ENCODE measurements around the gene KRTAP9-9.

DNA sequence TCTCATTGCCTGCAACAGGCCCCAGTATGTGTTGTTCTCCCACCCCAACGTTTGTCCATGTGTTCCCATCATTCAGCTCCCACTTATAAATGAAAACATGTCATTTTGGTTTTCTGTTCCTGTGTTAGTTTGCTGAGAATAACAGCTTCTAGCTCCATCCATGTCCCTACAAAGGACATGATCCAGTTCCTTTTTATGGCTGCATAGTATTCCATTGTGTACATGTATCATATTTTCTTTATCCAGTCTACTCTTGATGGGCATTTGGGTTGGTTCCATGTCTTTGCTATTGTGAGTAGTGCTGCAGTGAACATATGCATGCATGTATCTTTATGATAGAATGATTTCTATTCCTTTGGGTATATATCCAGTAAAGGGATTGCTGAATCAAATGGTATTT lies 39.5 kb upstream of the KRTAP9-9 start:
- TF ChIP-seq, protein P1, sequence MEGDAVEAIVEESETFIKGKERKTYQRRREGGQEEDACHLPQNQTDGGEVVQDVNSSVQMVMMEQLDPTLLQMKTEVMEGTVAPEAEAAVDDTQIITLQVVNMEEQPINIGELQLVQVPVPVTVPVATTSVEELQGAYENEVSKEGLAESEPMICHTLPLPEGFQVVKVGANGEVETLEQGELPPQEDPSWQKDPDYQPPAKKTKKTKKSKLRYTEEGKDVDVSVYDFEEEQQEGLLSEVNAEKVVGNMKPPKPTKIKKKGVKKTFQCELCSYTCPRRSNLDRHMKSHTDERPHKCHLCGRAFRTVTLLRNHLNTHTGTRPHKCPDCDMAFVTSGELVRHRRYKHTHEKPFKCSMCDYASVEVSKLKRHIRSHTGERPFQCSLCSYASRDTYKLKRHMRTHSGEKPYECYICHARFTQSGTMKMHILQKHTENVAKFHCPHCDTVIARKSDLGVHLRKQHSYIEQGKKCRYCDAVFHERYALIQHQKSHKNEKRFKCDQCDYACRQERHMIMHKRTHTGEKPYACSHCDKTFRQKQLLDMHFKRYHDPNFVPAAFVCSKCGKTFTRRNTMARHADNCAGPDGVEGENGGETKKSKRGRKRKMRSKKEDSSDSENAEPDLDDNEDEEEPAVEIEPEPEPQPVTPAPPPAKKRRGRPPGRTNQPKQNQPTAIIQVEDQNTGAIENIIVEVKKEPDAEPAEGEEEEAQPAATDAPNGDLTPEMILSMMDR (IDR thresholded peaks at IDR 0.05; ENCODE audit: insufficient read depth, low read length, poor library complexity, severe bottlenecking) = no peak
- no peak for TF ChIP-seq EZH2phosphoT487 (conservative IDR thresholded peaks at IDR 0.05; ENCODE audit: low read length)

Data from SU-DHL-6 (cell line).